A172 (cell line): ENCODE measurements around the gene P2RY4. TPM values are rescaled to one million over a fixed set of nuclear protein-coding genes. Genes with fewer than 3 reads are reported as not detected.
"Not testable (repeated sequence)": the region's sequence is repeated elsewhere in the genome, so short reads cannot be mapped to it uniquely, and the experiment has no call there.

ENCODE experiments used
- DNase-seq: peaks from one replicate; pipeline ENCODE4 v3.0.0-alpha.2; 2015; ENCODE audit warnings: low spot score
- total RNA-seq: library from RNA; depleted of rRNA; stranded (reverse); fragments of >200 nt; shearing (Covaris generic); gene quantifications from 2 replicates; pipeline ENCODE4 v1.2.3, GENCODE V29; 2014; rRNA removed

The P2RY4 gene
- total RNA-seq, 1 experiment from 2014 or later, result not detected

DNA sequence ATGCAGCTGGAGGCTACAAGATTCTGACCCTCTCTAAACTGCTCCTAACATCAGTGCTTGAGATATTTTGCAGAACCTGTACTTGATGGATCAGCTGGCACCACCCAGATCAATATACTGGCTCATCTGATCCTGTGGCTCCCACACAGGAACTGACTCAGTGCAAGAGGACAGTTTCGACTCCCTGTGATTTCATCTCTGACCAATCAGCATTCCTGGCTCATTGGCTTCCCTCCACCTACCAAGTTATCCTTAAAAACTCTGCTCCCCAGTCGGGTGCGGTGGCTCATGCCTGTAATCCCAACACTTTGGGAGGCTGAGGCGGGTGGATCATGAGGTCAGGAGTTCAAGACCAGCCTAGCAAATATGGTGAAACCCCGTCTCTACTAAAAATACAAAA lies 16.4 kb downstream of the P2RY4 start:
- not testable (repeated sequence) for DNase-seq

DNA sequence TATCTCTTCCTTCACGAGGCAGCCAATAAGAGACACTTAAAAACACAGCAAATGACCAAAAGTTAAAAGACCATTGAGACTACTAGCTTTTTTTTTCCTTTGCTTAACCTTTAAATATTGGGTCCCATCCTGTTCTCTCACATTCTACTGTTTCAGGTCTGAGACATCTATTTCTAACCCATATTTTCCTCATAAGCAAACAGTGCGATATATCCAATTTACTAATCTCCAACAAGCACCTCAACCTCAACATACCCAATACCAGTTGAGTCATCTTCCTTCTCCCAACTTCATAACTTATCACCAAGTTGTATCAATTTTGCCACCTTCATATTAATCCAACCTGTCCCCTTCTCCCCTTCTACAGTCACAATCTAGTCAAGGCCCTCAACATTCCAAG lies 18.5 kb downstream of the P2RY4 start:
- DNase-seq, result no peak

DNA sequence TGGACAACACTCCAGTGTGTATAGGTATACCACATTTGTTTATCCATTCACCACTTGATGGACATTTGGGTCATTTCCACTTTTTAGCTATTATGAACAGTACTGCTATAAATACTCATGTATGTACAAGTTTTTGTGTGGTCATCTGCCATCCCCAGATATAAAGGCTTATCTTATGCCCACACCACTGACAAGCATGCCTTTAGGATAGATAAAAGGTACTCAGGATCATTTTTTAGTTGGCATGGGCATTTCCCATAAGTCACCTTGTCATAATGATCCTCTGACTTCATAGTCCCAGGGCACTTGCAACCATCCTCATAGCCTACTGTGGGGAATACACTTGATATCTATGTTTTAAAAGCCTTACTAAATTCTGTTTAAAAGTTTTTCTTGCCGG lies 19.3 kb downstream of the P2RY4 start:
- no peak for DNase-seq

DNA sequence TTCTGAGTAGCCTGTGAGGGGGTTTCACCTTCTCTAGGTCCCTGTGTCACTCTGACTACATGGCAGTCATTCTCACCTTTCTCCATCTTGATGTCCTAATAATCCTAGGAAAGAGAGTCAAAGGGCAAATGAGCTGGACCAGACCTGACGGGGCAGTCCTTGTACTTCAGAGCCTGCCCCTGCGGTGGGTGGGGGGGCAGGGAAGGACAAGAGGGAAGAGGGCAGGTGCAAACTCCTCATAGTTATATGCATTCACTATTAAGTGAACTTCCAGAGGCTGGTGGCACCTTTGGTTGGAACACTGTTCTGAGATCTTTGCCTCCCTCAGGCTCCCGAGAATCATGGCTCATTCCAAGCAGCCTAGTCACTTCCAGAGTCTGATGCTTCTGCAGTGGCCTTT lies 25.6 kb downstream of the P2RY4 start, which contains the start of gene AWAT1:
Gene AWAT1 (plus strand): TSS at position 301 of the 400 bp plus-strand sequence. CDS start 41 bp downstream, at position 342.
- no peak for DNase-seq

DNA sequence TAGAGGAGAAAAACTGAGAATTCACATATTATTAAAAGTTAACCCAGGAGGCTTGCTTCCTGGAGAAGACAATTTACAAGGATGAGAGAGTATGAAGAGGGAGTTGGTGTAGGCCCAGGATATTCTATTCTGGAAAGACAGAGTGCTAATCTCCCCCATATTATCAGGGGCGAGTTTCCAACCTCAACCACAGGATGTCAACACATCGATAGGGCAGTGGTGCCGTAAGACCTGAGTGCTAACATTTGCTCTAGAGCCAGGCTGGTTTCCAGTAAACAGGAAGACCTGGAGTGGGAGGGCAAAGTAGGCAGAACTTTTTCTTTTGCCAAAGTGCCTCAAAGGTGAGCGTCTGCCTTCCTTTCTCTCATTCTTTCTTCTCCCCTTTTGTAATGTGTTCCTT lies 28.3 kb downstream of the P2RY4 start:
- DNase-seq, result no peak

DNA sequence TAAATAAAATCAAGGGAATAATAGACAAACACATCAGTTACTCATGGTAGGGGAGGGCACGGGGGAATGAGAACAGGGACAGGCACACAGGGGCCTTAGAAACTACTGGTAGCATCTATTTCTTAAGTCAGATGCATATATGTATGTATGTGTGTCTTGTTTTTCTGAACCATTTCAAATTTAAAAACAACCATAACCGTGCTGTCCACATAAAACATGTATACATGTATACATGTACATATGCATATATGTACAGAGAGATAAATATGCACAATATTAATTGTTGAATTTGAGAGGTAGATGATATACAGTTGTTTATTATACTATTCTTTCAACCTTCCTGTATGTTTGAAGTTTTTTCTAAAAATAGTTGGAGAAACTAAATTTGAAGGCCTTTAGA lies 33.3 kb downstream of the P2RY4 start:
- DNase-seq, result no peak

DNA sequence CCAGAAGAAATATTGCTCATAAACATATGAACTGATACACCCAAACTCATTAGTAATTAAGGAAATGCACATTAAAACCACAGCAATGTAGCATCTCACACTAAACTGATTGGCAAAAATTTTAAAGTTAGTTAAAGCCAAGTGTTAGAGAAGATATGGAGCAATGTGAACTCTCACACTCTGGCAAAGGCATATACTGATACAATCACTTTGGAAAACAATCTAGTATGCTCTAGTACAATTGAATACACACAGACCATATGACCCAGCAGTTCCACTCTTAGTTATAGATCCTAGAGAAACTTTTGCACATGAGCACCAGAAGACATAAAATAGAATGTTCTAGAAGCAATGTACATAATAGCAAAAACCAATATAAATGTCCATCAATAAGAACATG lies 34.0 kb downstream of the P2RY4 start:
- no peak for DNase-seq

DNA sequence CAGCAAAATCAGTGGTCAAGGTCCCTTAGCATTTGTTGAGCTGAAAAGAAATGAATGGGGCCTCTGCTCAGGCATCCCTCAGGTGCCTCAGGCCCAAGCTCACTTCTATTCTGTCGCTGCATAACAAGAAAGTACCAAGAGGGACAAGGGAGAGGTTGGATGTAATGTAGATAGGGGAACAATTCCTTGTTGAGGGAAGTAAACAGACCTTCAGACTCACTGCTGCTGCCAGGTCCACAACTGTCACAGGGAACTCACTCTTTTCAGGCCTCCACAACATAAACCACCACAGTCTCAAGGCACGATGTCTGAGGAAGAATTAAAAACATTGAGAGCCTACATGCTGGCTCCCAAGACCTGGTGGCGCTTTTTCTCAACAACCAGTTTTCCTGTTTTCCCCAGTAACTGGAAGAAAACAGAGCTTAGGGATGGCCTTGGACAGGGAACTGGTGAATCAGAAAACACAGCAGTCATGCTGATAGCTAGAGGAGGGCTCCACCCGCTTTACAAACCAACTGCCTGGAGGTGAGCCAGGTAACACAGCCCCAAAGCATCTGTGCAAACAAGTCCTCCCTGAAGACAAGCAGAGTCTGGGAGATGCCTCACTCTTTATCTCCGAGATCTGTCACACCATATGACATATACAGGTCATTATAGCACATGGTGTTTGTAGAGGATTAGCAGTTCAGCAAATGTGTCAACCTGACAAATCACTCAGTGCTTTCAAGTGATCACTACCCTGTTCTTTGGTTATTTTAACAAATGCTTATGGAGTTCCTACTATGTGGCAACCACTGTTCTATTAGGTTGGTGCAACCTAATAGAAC lies 39.9 kb downstream of the P2RY4 start:
- DNase-seq, result peak; percentile 52

DNA sequence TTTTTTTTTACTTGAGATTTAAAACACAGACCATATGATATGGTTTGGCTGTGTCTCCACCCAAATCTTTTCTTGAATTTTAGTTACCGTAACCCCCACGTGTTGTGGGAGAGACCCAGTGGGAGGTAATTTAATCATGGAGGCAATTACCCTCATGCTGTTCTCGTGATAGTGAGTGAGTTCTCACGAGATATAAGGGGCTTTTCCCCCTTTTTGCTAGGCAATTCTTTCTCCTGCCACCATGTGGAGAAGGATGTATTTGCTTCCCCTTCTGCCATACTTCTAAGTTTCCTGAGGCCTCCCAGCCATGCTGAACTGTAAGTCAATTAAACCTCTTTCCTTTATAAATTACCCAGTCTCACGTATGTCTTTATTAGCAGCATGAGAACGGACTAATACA lies 50.4 kb downstream of the P2RY4 start:
- not testable (repeated sequence) for DNase-seq

DNA sequence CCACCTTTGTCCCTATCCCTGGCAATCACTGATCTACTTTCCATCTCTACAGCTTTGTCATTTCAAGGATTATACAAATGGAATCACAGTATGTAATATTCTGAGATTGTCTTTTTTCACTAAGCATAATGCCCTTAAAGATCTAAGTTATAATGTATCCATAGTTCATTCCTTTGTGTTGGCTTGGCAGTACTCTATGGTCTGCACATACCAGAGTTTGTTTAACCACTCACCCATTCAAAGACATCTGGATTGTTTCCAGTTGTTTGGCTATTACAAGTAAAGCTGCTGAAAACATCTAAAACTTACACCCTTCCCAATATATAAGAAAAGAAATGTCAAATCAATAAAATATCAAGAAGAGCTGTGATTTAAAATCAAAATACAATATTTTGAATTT lies 51.5 kb downstream of the P2RY4 start:
- DNase-seq, result no peak

Other genes starting within 250 kb of the P2RY4 start
- gene AWAT2, start 210.3 kb downstream of the P2RY4 start, total RNA-seq, result not detected in 2 replicates
- not detected in 2 replicates for gene OTUD6A, start 197.7 kb downstream of the P2RY4 start, total RNA-seq
- gene IGBP1, start 126.8 kb downstream of the P2RY4 start, total RNA-seq, result 44.1 and 45.0 TPM in 2 replicates
- gene DGAT2L6, start 82.7 kb downstream of the P2RY4 start, total RNA-seq, result not detected in 2 replicates
- not detected in 2 replicates for gene AWAT1, start 25.5 kb downstream of the P2RY4 start, total RNA-seq
- not detected in 2 replicates for gene ARR3, start 8.1 kb upstream of the P2RY4 start, total RNA-seq
- gene RAB41, start 22.0 kb upstream of the P2RY4 start, total RNA-seq, result not detected in 2 replicates
- gene PDZD11, start 29.7 kb upstream of the P2RY4 start, total RNA-seq, result 105 and 113 TPM in 2 replicates
- 44.8 and 51.2 TPM in 2 replicates for gene KIF4A, start 29.9 kb upstream of the P2RY4 start, total RNA-seq
- 0.07 and 0.12 TPM in 2 replicates for gene GDPD2, start 163.1 kb upstream of the P2RY4 start, total RNA-seq
- 10.2 and 11.9 TPM in 2 replicates for gene DLG3, start 184.6 kb upstream of the P2RY4 start, total RNA-seq